ENCODE results near the gene NOS1AP.

Gene NOS1AP

GRCh38 chr1:162229549-162229948 lies 160.1 kb downstream of the NOS1AP start:
- Histone ChIP-seq H3K9me3 (ENCODE audit: insufficient read depth, low read length) (no peaks in the 10 kb centered on the region), H3K27me3 (ENCODE audit: insufficient read depth, insufficient read length) (no peaks in the 10 kb centered on the region), H3K4me3 (ENCODE audit: insufficient read length, low read depth) (no peak overlapping the region), H3K36me3 (ENCODE audit: insufficient read depth, insufficient read length, low read length) (no peaks in the 10 kb centered on the region), H3K4me1 (ENCODE audit: insufficient read depth, insufficient read length) (peaks cover 4% of the 10 kb centered on the region), H3K9ac (ENCODE audit: insufficient read length, low read depth) (no peak overlapping the region)
- TF ChIP-seq YY1 (IDR thresholded peaks at IDR 0.05; ENCODE audit: insufficient read depth, insufficient read length) (no peak), SUZ12 (IDR thresholded peaks at IDR 0.05; ENCODE audit: extremely low read depth, insufficient read depth, insufficient read length) (no peak), ZNF274 (IDR thresholded peaks at IDR 0.05; ENCODE audit: low read depth, low read length) (no peak)
- no peak for DNase-seq (ENCODE audit: low read depth, low spot score)

DNA sequence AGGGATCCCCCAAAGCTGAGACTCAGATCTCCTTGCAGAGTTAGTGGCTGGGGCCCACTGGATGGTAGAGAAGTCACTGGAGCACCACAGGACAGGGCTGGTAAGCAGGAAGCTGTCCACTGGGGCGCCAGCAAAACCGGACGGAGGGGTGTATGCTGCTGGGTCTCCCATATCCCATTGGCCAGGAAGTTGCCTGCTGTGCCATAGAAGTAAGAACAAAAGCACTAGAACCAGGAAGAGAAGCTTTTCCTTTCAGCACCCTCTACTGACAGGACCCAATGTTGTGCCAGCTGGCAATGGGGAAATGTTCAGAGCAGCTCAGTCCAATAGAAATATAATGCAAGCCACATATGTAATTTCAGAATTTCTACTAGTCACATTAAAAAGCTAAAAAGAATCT lies 160.6 kb downstream of the NOS1AP start:
- no peaks in the 10 kb centered on the region for H3K36me3 ChIP-seq (ENCODE audit: insufficient read depth, insufficient read length, low read length)
- H3K27me3 ChIP-seq (ENCODE audit: insufficient read depth, insufficient read length) = no peaks in the 10 kb centered on the region
- H3K4me3 ChIP-seq (ENCODE audit: insufficient read length, low read depth) = no peak overlapping the region
- no peak for TF ChIP-seq SUZ12 (IDR thresholded peaks at IDR 0.05; ENCODE audit: extremely low read depth, insufficient read depth, insufficient read length)
- no peak for TF ChIP-seq YY1 (IDR thresholded peaks at IDR 0.05; ENCODE audit: insufficient read depth, insufficient read length)
- TF ChIP-seq ZNF274 (IDR thresholded peaks at IDR 0.05; ENCODE audit: low read depth, low read length) = no peak
- no peaks in the 10 kb centered on the region for H3K9me3 ChIP-seq (ENCODE audit: insufficient read depth, low read length)
- H3K9ac ChIP-seq (ENCODE audit: insufficient read length, low read depth) = no peak overlapping the region
- DNase-seq (ENCODE audit: low read depth, low spot score) = no peak
- peaks cover 2% of the 10 kb centered on the region for H3K4me1 ChIP-seq (ENCODE audit: insufficient read depth, insufficient read length)

DNA sequence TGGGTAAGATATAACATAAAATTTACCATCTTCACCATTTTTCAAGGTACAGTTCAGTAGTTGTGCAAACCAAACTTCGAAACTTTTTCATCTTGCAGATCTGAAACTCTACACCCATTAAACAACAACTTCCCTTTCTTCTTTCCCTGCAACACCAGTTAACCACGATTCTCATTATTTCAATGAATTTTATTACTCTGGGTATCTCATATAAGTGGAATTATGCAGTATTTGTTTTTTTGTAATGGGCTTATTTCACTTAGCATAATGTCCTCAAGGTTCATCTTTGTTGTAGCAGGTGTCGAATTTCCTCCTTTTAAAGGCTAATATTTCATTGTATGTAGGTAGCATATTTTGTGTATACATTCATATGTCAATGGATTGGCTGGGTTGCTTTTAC lies 161.0 kb downstream of the NOS1AP start:
- Histone ChIP-seq H3K4me3 (ENCODE audit: insufficient read length, low read depth) (no peak overlapping the region), H3K36me3 (ENCODE audit: insufficient read depth, insufficient read length, low read length) (no peaks in the 10 kb centered on the region), H3K4me1 (ENCODE audit: insufficient read depth, insufficient read length) (peaks cover 1% of the 10 kb centered on the region), H3K27me3 (ENCODE audit: insufficient read depth, insufficient read length) (no peaks in the 10 kb centered on the region), H3K9me3 (ENCODE audit: insufficient read depth, low read length) (no peaks in the 10 kb centered on the region), H3K9ac (ENCODE audit: insufficient read length, low read depth) (no peak overlapping the region)
- TF ChIP-seq YY1 (IDR thresholded peaks at IDR 0.05; ENCODE audit: insufficient read depth, insufficient read length) = no peak
- TF ChIP-seq SUZ12 (IDR thresholded peaks at IDR 0.05; ENCODE audit: extremely low read depth, insufficient read depth, insufficient read length) = no peak
- DNase-seq (ENCODE audit: low read depth, low spot score) = no peak

DNA sequence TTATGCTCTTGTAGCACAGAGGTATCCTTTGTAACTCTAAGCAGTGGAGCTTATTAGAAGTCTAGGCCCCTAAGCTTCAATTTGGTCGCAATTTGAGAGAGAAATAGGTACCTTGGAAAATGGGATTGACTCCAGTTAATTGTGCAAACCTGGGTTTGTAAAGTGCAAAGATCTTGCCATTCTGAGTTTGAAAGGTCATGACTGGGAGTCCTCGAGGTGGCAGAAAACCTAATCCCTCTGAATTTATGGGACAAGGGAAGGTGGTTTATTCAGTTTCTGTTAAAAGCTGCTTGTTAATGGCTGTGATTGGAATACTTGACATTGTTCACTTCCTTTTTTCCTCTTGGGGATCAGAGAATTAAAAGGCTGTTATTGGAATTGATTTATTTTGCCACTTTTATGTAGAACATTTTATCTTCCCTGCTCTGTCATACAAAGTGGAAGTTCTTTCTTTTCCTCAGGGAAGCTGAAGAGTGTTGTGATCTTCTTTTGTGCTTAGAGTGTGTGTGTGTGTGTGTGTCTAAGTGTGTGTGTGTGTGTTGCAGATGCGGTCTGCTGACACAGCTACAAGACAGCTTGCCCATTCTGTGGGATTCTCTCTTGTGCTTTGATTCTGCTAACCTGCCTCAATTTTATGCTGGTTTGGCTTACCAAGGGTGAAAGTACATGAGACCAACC lies 162.7 kb downstream of the NOS1AP start:
- H3K4me1 ChIP-seq (ENCODE audit: insufficient read depth, insufficient read length) = peaks cover 3% of the 10 kb centered on the region
- no peak for TF ChIP-seq SUZ12 (IDR thresholded peaks at IDR 0.05; ENCODE audit: extremely low read depth, insufficient read depth, insufficient read length)
- no peak for TF ChIP-seq ZNF274 (IDR thresholded peaks at IDR 0.05; ENCODE audit: low read depth, low read length)
- no peak overlapping the region for H3K9ac ChIP-seq (ENCODE audit: insufficient read length, low read depth)
- no peaks in the 10 kb centered on the region for H3K27me3 ChIP-seq (ENCODE audit: insufficient read depth, insufficient read length)
- no peaks in the 10 kb centered on the region for H3K36me3 ChIP-seq (ENCODE audit: insufficient read depth, insufficient read length, low read length)
- no peaks in the 10 kb centered on the region for H3K9me3 ChIP-seq (ENCODE audit: insufficient read depth, low read length)
- H3K4me3 ChIP-seq (ENCODE audit: insufficient read length, low read depth) = no peak overlapping the region
- DNase-seq (ENCODE audit: low read depth, low spot score) = no peak

GRCh38 chr1:162233066-162233465 lies 163.6 kb downstream of the NOS1AP start:
- H3K9me3 ChIP-seq (ENCODE audit: insufficient read depth, low read length) = no peaks in the 10 kb centered on the region
- no peak for DNase-seq (ENCODE audit: low read depth, low spot score)
- H3K9ac ChIP-seq (ENCODE audit: insufficient read length, low read depth) = no peak overlapping the region
- H3K4me3 ChIP-seq (ENCODE audit: insufficient read length, low read depth) = no peak overlapping the region
- TF ChIP-seq YY1 (IDR thresholded peaks at IDR 0.05; ENCODE audit: insufficient read depth, insufficient read length) (no peak), SUZ12 (IDR thresholded peaks at IDR 0.05; ENCODE audit: extremely low read depth, insufficient read depth, insufficient read length) (no peak), ZNF274 (IDR thresholded peaks at IDR 0.05; ENCODE audit: low read depth, low read length) (no peak)
- H3K36me3 ChIP-seq (ENCODE audit: insufficient read depth, insufficient read length, low read length) = no peaks in the 10 kb centered on the region
- peaks cover 6% of the 10 kb centered on the region for H3K4me1 ChIP-seq (ENCODE audit: insufficient read depth, insufficient read length)
- H3K27me3 ChIP-seq (ENCODE audit: insufficient read depth, insufficient read length) = no peaks in the 10 kb centered on the region

DNA sequence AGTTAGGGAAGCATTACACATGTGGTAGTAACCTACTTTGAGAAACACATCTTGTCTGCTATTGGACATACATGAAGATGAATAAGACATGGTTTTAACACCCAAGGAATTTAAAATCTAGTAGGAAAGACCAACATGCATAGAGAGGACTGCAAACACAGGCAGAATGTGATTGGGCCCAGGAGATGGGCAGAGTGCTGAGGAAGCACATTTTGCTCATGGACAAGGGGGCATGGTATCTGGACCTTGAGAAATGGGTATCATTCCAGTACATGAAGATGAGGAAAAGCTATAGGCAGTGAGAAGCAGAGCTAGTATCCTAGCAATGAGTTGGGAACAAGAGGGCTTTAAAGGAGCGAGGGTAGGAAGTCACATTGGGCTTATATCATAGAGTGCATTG lies 164.4 kb downstream of the NOS1AP start:
- Histone ChIP-seq H3K27me3 (ENCODE audit: insufficient read depth, insufficient read length) (no peaks in the 10 kb centered on the region), H3K4me3 (ENCODE audit: insufficient read length, low read depth) (no peak overlapping the region), H3K9me3 (ENCODE audit: insufficient read depth, low read length) (no peaks in the 10 kb centered on the region), H3K4me1 (ENCODE audit: insufficient read depth, insufficient read length) (peaks cover 6% of the 10 kb centered on the region), H3K36me3 (ENCODE audit: insufficient read depth, insufficient read length, low read length) (no peaks in the 10 kb centered on the region), H3K9ac (ENCODE audit: insufficient read length, low read depth) (no peak overlapping the region)
- DNase-seq (ENCODE audit: low read depth, low spot score) = no peak
- TF ChIP-seq YY1 (IDR thresholded peaks at IDR 0.05; ENCODE audit: insufficient read depth, insufficient read length) = no peak

DNA sequence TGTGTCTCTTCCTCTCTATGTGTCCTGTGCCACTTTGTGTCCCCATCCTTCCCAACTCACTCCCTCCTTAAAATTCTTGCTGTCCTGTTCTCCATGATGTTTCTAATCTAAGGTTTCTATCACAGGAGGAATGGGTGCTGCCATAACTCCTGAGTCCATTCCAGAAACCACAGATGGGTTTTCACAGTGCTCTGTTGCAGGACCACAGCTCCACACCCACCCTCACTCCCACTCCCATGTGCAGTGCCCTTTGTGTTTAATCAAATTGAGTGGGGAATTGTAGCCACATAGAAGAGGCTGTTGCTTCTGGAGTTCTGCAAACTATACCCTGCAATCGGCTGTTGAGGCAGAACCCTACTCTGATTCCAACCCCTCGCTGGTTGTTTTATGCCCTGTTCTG lies 165.1 kb downstream of the NOS1AP start:
- H3K9ac ChIP-seq (ENCODE audit: insufficient read length, low read depth) = no peak overlapping the region
- DNase-seq (ENCODE audit: low read depth, low spot score) = no peak
- H3K4me3 ChIP-seq (ENCODE audit: insufficient read length, low read depth) = no peak overlapping the region
- no peaks in the 10 kb centered on the region for H3K9me3 ChIP-seq (ENCODE audit: insufficient read depth, low read length)
- TF ChIP-seq YY1 (IDR thresholded peaks at IDR 0.05; ENCODE audit: insufficient read depth, insufficient read length) (no peak), ZNF274 (IDR thresholded peaks at IDR 0.05; ENCODE audit: low read depth, low read length) (no peak), SUZ12 (IDR thresholded peaks at IDR 0.05; ENCODE audit: extremely low read depth, insufficient read depth, insufficient read length) (no peak)
- H3K4me1 ChIP-seq (ENCODE audit: insufficient read depth, insufficient read length) = peaks cover 6% of the 10 kb centered on the region
- H3K36me3 ChIP-seq (ENCODE audit: insufficient read depth, insufficient read length, low read length) = no peaks in the 10 kb centered on the region
- H3K27me3 ChIP-seq (ENCODE audit: insufficient read depth, insufficient read length) = no peaks in the 10 kb centered on the region
